ENCODE results near the gene MME. TPM values are rescaled to one million over a fixed set of nuclear protein-coding genes. Genes with fewer than 3 reads are reported as not detected.

The MME gene
- total and polyA plus RNA-seq, 2 of the 8 experiments (the other 6 are each of a cell fraction or from before 2014, with no cell fraction given), result 5.0 to 39.6 TPM

GRCh38 chr3:155102329-155102728 lies 22.2 kb downstream of the MME start:
- Histone ChIP-seq H2BK12ac (ENCODE audit: low read depth, low read length) (no peak overlapping the region), H3K9me3 (ENCODE audit: insufficient read depth in 2 of 2, low read depth in 1 of 2, low read length in 1 of 2) (no peaks in the 10 kb centered on the region), H3K27me3 (replicated peaks in 1 of 4; ENCODE audit: control insufficient read depth in 3 of 4, extremely low read depth in 1 of 4, insufficient read depth in 3 of 4, low read length in 3 of 4) (no peaks in the 10 kb centered on the region), H3K18ac (ENCODE audit: extremely low read depth, low read length) (no peak overlapping the region), H4K5ac (ENCODE audit: insufficient read length, low read depth, low read length) (no peak overlapping the region), H2BK20ac (ENCODE audit: low read length) (no peak overlapping the region), H3K23me2 (ENCODE audit: low read depth, low read length) (no peaks in the 10 kb centered on the region), H3K4me3 (ENCODE audit: extremely low read depth in 1 of 4, insufficient read depth in 2 of 4, low read depth in 3 of 4, low read length in 4 of 4) (no peak overlapping the region), H3K4me1 (replicated peaks in 1 of 4; ENCODE audit: control insufficient read depth in 3 of 4, insufficient read depth in 4 of 4, low read length in 3 of 4) (no peaks in the 10 kb centered on the region), H4K20me1 (replicated peaks in 1 of 2; ENCODE audit: control insufficient read depth in 1 of 2, insufficient read depth in 2 of 2, low read length in 2 of 2) (no peaks in the 10 kb centered on the region), H4K91ac (replicated peaks; ENCODE audit: insufficient read length, low read length) (no peak overlapping the region), H3K79me1 (ENCODE audit: low read depth, low read length) (no peaks in the 10 kb centered on the region), H3K9ac (replicated peaks in 1 of 4; ENCODE audit: extremely low read depth in 1 of 4, low read depth in 3 of 4, low read length in 3 of 4) (no peak overlapping the region), H2BK120ac (replicated peaks; ENCODE audit: low read depth, low read length) (no peak overlapping the region), H2BK15ac (ENCODE audit: low read length) (no peak overlapping the region), H3K27ac (ENCODE audit: low read depth, low read length) (no peak overlapping the region), H3K56ac (replicated peaks; ENCODE audit: insufficient read length, low read depth, low read length) (no peak overlapping the region), H3K4me2 (ENCODE audit: insufficient read depth in 1 of 2, low read depth in 2 of 2, low read length in 2 of 2) (no peak overlapping the region), H3K14ac (ENCODE audit: insufficient read length) (no peak overlapping the region), H2BK5ac (ENCODE audit: low read depth, low read length) (no peak overlapping the region), H3K79me2 (ENCODE audit: control insufficient read depth in 1 of 2, insufficient read depth in 2 of 2, low read length in 2 of 2) (no peaks in the 10 kb centered on the region), H3K36me3 (ENCODE audit: control insufficient read depth in 2 of 4, insufficient read depth in 4 of 4, low read length in 3 of 4) (no peaks in the 10 kb centered on the region), H3K23ac (ENCODE audit: insufficient read length) (no peak overlapping the region), H4K8ac (ENCODE audit: extremely low read depth, insufficient read depth, low read length) (no peak overlapping the region), H3K4ac (replicated peaks; ENCODE audit: insufficient read length, low read depth, low read length) (no peak overlapping the region), H2AK5ac (ENCODE audit: low read depth, low read length) (no peak overlapping the region), H2AFZ (ENCODE audit: low read length) (no peak overlapping the region)
- 84% methylated on average over 2 of the region's 2 CpGs; no CpG with 5 or more reads in 1 of the 2 experiments for WGBS, 2 experiments (ENCODE audit: extremely low coverage in 1 of 2, insufficient coverage in 1 of 2, insufficient read length in 1 of 2, insufficient replicate concordance in 2 of 2, low coverage in 1 of 2, low lambda C conversion rate in 2 of 2, missing lambda C conversion rate in 1 of 2)
- ChIA-PET POLR2A (ENCODE audit: partially characterized antibody) (no interaction called here), CTCF (ENCODE audit: partially characterized antibody) (interaction anchor here (0.9 kb wide), 1 partner anchor 22 kb away, joined by 3 read pairs; the partner anchor contains the start of gene MME)
- no peak for FAIRE-seq
- no peak for DNase-seq (ENCODE audit: low read depth in 1 of 2, low spot score in 2 of 2)
- TF ChIP-seq TAF1 (IDR thresholded peaks at IDR 0.05; ENCODE audit: low read depth, low read length), result no peak

All from H1 (cell line).